Activated CD4-positive, alpha-beta T cell treated with anti-CD3 and anti-CD28 coated beads, Interleukin-2, Interleukin-6, amounts not matched to agents 100 ng/mL and 50 ng/mL, durations not matched to agents 16 hours and 8 hours (primary cell): ENCODE results near the gene FOXD1.
"Not testable (repeated sequence)": the region's sequence is repeated elsewhere in the genome, so short reads cannot be mapped to it uniquely, and the experiment has no call there.

Source experiments
- DNase-seq: peaks from one replicate; pipeline ENCODE4 v3.0.0-alpha.2; 2020

Gene FOXD1

DNA sequence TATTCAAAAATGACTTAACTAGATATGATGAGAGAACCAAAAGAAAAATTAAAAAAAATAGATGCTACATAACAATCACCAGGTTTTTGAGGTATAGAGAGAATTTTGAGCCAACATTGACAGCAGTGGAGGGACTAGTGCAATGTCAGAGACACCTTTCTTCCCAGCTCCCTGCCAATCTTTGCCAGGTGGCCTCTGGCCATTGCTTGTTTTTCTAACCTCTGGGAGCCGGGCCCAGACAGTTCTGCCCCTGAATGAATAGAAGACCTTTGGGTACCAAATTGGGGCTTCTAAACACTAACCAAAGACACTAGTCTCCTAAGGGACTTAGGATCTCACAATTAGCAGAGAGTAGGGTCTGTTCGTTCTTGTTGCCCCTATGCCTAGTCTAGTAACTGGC, 33.4 kb downstream of the FOXD1 start:
- no peak for DNase-seq

DNA sequence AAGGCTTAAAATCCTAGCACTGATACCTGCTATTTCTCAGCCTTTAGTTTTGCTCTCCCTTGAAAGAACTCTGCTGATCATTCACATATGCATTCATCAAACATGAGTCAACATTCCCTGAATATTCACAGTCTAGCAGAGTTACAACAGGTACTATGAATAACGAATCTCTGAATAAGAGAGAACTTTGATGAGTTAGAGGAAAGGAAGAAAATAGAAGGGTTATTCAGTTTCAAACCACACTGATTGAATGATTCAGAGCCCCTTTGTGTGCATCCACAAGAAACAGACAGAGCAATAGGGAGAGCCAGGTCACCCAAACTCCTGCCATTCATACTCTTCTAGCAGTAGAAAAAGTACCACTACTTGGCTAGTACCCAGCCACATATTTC, 36.0 kb downstream of the FOXD1 start:
- no peak for DNase-seq

DNA sequence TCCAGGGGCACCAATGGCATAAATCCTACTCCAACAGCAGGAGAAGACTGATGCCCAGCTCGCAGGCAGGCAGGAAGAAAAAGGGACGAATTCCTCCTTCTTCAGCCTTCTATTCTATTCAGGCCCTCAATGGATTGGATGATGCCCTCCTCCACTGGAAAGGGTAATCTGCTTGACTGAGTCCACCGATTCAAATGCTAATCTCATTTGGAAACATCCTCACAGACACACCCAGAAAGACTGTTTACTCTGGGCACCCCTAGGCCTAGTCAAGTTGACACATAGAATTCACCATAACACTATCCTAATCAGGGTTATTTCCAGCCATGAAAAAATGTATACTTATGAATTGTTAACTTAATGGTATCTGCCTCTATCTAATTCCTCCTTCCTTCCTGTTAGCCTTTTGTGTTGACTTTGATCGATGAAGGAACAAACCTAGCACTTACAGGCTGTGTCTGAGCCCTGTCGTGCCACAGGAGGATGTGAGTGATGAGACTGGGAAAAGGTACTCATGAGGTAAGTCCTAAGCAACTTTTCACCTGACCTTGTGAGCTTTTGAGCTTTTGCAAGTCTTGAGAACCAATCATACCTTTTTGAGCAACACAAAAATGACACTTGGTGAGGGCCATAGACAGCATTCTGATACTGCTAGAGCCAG, 36.5 kb downstream of the FOXD1 start:
- no peak for DNase-seq

DNA sequence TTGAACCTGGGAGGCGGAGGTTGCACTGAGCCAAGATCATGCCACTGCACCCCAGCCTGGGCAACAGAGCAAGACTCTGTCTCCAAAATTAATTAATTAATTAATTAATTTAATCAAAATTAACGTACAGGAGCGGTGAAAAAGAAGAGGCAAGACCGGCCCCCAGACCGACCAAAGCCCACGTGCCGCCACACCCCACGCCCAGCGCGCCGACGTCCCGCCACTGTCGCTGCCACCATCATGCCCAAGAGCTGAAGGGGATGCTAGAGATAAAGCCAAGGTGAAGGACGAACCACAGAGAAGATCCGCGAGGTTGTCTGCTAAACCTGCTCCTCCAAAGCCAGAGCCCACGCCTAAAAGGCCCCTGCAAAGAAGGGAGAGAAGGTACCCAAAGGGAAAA, 38.6 kb downstream of the FOXD1 start:
- not testable (repeated sequence) for DNase-seq

GRCh38 chr5:73405691-73406090, 42.9 kb downstream of the FOXD1 start:
- DNase-seq = no peak

DNA sequence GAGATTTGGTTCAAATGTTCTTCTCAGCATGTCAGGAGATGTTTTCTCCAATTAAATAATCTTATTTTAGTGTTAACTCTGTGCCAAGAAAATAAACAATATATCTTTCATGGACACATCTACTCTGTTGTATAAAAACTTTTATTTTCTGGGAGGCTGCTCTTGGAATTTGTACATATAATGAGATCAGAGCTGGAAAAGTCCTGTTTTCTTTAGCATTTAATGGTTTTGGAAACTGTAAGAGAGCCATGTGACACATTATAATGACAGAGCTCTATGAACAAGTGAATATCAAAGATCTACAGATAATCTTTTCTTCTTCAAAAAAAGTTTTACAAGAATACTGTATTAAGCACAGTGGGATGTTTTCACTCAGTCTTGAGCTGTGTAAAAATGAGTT, 48.8 kb downstream of the FOXD1 start:
- no peak for DNase-seq
